Right lobe of liver (tissue), 6 donors: ENCODE measurements around the gene JAK3. TPM values are rescaled to one million over a fixed set of nuclear protein-coding genes. Genes with fewer than 3 reads are reported as not detected.

ENCODE experiments used
- ATAC-seq, 4 donors: fragments of 200-7000 bp; cut with Tn5 transposase; one replicate each; pipeline ENCODE4 v1.9.1; 2020; ENCODE audit warnings: mild to moderate bottlenecking in 4 of 4, moderate library complexity in 4 of 4
- DNase-seq, 3 donors: peaks; one replicate each; pipeline ENCODE4 v3.0.0-alpha.2; 2020
- H3K27ac ChIP-seq, 3 donors: fragments of 200-600 bp; one replicate each; pipeline ENCODE4 v1.8.0; 2022
- H3K27me3 ChIP-seq, 2 donors: fragments of 200-600 bp; one replicate each; pipeline ENCODE4 v1.8.0; 2022
- H3K36me3 ChIP-seq, 4 donors: fragments of 200-600 bp; sonication (generic) in 1 of 4; one replicate each; pipeline versions ENCODE4 v1.5.1 to v1.8.0; 2017 to 2022; ENCODE audit warnings: control low read depth in 1 of 4
- H3K4me1 ChIP-seq, 4 donors: fragments of 200-600 bp; sonication (generic) in 1 of 4; one replicate each; pipeline versions ENCODE4 v1.5.1 to v1.8.0; 2017 to 2022; ENCODE audit warnings: control low read depth in 1 of 4
- H3K4me3 ChIP-seq, 3 donors: fragments of 200-600 bp; one replicate each; pipeline ENCODE4 v1.8.0; 2022
- H3K9me3 ChIP-seq, 4 donors: fragments of 200-600 bp; sonication (generic) in 1 of 4; one replicate each; pipeline versions ENCODE4 v1.5.1 to v1.8.0; 2017 to 2022; ENCODE audit warnings: control low read depth in 1 of 4
- POLR2A ChIP-seq: fragments of 450-650 bp; IDR thresholded peaks from one replicate; pipeline ENCODE4 v1.6.1; 2017; ENCODE audit warnings: antibody characterized with exemption, mild to moderate bottlenecking
- WGBS: methylation state at CpG from one replicate; pipeline ENCODE4 v1.1.6; 2018; ENCODE audit warnings: low coverage, low lambda C conversion rate; ENCODE audit not compliant: insufficient coverage; ENCODE audit errors: missing lambda C conversion rate; 5-methylcytosine and 5-hydroxymethylcytosine counted together
- intact Hi-C, 2 donors: fragments of 100-400 bp; cut with DNase I; formaldehyde crosslinking; loops; one replicate each; pipeline versions ENCODE4 v1.11.2 to v1.14.1; 2022
- total RNA-seq, 6 experiments: library from RNA; depleted of rRNA in 2 of 6; stranded (reverse); fragments of >200 nt in 2 of 6; fragmentation: NEBNext Ultra II Directional in 3 of 6; extraction: Animal tissue kit (Norgen Biotek cat#: 25700) in 3 of 6; gene quantifications; one replicate each; pipeline versions ENCODE4 v1.1.0 to v1.2.4, GENCODE V29; 2016 to 2023
- TF ChIP-seq, protein P1 (sequence below), 4 donors: fragments of 200-600 bp in 3 of 4; fragments of 450-650 bp in 1 of 4; IDR thresholded peaks; one replicate each; pipeline versions ENCODE4 v1.5.1 to v1.8.0; 2016 to 2022; ENCODE audit warnings: antibody characterized with exemption in 4 of 4, mild to moderate bottlenecking in 2 of 4
- donor health status: DM: no; HTN: yes; CAD: no.
- donor health status: DM: no; HTN: no; CAD: no.
- donor health status: DM: no; HTN: no; CAD: no.
- donor health status: DM: no; HTN: yes; CAD: no.
- donor health status: DM: no; HTN: yes; CAD: no.

Gene JAK3
- total RNA-seq, 6 experiments from 2014 or later = 1.1 to 5.5 (median 2.3) TPM

- intact Hi-C loops = no loop called here
- DNase-seq = no peak
- ATAC-seq = no peak
- no peaks in the 10 kb centered on the region for H3K9me3 ChIP-seq
- H3K4me1 ChIP-seq = no peaks in the 10 kb centered on the region
- TF ChIP-seq, protein P1, sequence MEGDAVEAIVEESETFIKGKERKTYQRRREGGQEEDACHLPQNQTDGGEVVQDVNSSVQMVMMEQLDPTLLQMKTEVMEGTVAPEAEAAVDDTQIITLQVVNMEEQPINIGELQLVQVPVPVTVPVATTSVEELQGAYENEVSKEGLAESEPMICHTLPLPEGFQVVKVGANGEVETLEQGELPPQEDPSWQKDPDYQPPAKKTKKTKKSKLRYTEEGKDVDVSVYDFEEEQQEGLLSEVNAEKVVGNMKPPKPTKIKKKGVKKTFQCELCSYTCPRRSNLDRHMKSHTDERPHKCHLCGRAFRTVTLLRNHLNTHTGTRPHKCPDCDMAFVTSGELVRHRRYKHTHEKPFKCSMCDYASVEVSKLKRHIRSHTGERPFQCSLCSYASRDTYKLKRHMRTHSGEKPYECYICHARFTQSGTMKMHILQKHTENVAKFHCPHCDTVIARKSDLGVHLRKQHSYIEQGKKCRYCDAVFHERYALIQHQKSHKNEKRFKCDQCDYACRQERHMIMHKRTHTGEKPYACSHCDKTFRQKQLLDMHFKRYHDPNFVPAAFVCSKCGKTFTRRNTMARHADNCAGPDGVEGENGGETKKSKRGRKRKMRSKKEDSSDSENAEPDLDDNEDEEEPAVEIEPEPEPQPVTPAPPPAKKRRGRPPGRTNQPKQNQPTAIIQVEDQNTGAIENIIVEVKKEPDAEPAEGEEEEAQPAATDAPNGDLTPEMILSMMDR (IDR thresholded peaks at IDR 0.05) = no peak
- no peak for TF ChIP-seq POLR2A
- H3K4me3 ChIP-seq = no peak overlapping the region
- H3K36me3 ChIP-seq = no peaks in the 10 kb centered on the region
- 83% methylated on average over 1 of the region's 16 CpGs for WGBS
- peaks cover 0 to 10% of the 10 kb centered on the region in 2 donors for H3K27me3 ChIP-seq
- H3K27ac ChIP-seq = no peak overlapping the region
Measured at GRCh38 chr19:17877696-17878095, 29.9 kb upstream of the JAK3 start.

GRCh38 chr19:17874758-17875135, 27.0 kb upstream of the JAK3 start:
- Histone ChIP-seq H3K36me3 (no peaks in the 10 kb centered on the region), H3K27ac (no peak overlapping the region), H3K27me3 (peaks cover 0 to 26% of the 10 kb centered on the region in 2 donors), H3K9me3 (no peaks in the 10 kb centered on the region), H3K4me1 (no peaks in the 10 kb centered on the region), H3K4me3 (no peak overlapping the region)
- WGBS = 81% methylated on average over 7 of the region's 9 CpGs
- TF ChIP-seq, protein P1 (IDR thresholded peaks at IDR 0.05) = no peak
- TF ChIP-seq POLR2A = no peak
- ATAC-seq (no peak), DNase-seq (no peak)
- intact Hi-C loops = loop anchor here in 1 of 2 donors (5.0 kb wide), 1 partner anchor 58 kb away; the partner anchor contains the start of gene CCDC124

DNA sequence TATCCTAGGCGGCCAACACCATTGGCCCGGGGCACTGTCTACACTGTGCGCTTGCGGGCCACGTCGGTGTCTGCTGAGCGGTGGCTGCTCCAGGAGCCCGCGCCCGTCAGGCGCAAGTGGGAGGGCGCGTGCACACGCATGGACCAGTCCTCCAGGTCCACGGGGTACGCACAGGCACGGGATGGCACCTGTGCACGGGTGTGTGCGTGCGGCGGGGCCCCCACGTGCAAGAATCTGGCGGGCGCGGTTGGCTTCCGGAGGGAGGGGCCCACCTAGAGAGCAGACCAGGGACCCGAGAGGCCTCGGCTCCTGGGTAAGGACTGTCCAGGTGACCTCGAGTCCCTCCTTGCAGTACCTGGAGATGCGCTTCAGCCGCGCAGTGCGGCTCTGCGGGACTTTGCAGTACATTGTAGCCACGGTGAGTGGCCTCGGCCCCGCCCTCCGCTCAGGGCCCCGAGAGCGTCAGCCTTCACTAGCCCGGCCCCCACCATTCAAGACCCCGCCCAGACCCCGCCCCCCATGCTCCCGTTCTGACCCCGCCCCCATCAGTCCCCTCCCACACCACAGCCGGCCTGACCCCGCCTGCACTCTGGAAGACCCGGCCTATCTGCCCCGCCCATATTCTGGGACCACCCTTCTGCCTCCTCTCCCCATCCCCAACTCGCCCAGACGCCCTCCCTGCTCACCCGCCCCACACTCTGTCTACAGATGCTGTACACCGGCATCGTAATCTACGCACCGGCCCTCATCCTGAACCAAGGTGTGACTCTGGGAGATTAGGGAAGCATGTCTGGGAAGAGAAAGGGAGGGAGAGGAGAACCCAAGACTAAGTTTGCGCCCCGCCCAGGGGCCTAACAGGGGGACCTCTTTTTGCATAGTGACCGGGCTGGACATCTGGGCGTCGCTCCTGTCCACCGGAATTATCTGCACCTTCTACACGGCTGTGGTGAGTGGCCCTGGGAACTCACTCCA, 26.3 kb upstream of the JAK3 start:
- DNase-seq (no peak), ATAC-seq (peak in 3 of 4 donors; percentile 28 to 64 (median 47))
- 0% methylated on average over 1 of the region's 63 CpGs for WGBS
- Histone ChIP-seq H3K4me1 (no peaks in the 10 kb centered on the region), H3K36me3 (no peaks in the 10 kb centered on the region), H3K9me3 (no peaks in the 10 kb centered on the region), H3K27me3 (peaks cover 0 to 26% of the 10 kb centered on the region in 2 donors), H3K27ac (no peak overlapping the region), H3K4me3 (no peak overlapping the region)
- intact Hi-C loops = loop anchor here in 1 of 2 donors (5.0 kb wide), 1 partner anchor 58 kb away; the partner anchor contains the start of gene CCDC124
- TF ChIP-seq POLR2A = no peak
- TF ChIP-seq, protein P1 (IDR thresholded peaks at IDR 0.05) = no peak

DNA sequence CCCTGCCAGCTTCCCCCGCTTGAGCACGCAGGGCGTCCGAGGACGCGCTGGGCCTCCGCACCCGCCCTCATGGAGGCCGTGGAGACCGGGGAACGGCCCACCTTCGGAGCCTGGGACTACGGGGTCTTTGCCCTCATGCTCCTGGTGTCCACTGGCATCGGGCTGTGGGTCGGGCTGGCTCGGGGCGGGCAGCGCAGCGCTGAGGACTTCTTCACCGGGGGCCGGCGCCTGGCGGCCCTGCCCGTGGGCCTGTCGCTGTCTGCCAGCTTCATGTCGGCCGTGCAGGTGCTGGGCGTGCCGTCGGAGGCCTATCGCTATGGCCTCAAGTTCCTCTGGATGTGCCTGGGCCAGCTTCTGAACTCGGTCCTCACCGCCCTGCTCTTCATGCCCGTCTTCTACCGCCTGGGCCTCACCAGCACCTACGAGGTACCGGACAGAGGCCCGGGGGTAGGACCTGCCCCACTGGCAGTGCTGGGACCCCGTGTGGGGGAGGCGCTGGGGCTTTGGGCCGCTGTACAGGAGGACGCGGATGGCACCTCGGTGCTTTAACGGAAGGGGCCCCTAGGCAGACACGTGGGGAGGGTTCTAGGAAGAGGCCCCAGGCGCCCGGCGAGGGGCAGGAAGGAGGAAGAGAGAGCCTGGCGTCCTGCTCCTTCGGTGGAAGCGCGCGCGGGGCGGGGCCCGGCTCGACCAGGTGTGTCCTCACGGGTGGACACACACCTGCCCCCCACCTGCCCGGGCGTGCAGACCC, 24.6 kb upstream of the JAK3 start:
- intact Hi-C loops = loop anchor here in 1 of 2 donors (5.0 kb wide), 1 partner anchor 60 kb away; the partner anchor contains the start of gene CCDC124
- Histone ChIP-seq H3K27ac (no peak overlapping the region), H3K36me3 (no peaks in the 10 kb centered on the region), H3K4me1 (no peaks in the 10 kb centered on the region), H3K4me3 (no peak overlapping the region), H3K27me3 (peaks cover 0 to 26% of the 10 kb centered on the region in 2 donors), H3K9me3 (no peaks in the 10 kb centered on the region)
- TF ChIP-seq, protein P1 (IDR thresholded peaks at IDR 0.05) = no peak
- TF ChIP-seq POLR2A = no peak
- 0% methylated on average over 1 of the region's 61 CpGs for WGBS
- ATAC-seq = peak in 2 of 4 donors; percentile 7 to 29
- DNase-seq = no peak
